GM18858 (cell line): ENCODE results near the gene CD300H.
"Not testable (repeated sequence)": the region's sequence is repeated elsewhere in the genome, so short reads cannot be mapped to it uniquely, and the experiment has no call there.

Source experiments
- ATAC-seq: cut with Tn5 transposase; IDR thresholded peaks from one replicate; pipeline ENCODE4 v1.9.1; 2021; ENCODE audit not compliant: unreplicated experiment

Gene CD300H

DNA sequence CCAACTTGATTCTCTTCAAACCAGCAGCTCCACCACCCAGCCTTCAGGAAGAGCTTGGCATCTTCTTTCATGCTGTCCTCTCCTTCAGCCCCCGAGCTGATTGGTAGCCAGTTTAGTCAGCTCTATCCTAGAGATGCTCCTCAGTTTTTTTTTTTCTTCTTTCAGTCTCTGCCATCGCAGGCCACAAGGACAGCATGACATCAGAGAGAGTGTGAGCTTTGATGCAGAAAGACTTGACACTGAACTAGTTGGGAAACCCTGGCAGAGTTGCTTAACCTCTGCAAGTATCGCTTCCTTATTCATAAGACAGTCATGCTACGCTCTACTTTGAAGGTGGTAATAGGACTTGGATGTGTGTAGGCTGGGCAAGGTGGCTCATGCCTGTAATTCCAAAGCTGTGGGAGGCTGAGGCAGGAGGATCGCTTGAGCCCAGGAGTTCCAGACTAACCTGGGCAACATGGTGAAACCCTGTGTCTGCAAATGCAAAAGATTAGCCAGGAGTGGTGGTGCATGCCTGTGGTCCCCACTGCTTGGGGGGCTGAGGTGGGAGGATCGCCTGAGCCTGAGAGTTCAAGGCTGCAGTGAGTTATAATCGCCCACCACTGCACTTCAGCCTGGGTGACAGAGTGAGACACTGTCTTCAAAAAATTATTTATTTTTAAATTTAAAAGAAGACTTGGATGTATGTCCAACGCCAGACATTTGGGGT, 38.7 kb downstream of the CD300H start:
- peak; percentile 92 for ATAC-seq

GRCh38 chr17:74527756-74528155, 39.6 kb downstream of the CD300H start:
- no peak for ATAC-seq

DNA sequence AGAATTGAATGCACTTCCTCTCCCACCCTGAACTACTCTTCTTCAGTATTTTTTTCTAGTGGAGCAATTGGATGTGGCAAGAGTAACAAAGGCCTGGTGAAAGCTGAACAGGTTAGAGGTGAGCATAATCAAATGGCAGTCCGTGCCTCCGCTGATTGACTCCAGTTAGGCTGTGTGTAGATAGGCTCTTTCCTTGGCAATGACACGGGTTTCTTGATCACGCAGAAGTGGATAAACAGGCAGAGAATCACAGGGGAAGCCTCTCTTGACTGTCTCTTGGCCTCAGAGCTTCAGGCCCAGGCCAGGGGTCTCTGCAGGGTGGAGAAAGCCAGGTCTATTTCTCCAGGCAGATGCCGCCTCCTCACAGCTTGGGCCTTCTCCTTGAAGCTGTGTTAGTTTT, 40.2 kb downstream of the CD300H start:
- ATAC-seq, result no peak

DNA sequence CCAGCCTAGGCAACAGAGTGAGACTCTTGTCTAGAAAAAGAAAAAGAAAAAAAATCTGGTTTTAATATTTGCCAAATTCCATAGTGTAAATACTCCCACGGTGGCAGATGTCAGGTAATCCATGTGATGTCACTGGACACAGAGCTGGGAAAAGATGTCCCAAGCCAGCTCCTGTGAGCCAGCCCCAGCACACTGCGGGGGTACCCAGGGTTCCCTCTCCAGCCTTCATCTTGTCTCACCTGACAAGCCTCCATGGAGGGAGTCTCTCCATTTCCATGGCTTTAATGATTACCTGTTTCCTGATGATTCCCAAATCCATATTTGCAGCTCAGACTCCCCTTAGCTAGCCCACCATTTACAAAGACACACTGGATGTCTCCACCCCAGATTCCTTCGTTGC, 40.6 kb downstream of the CD300H start:
- ATAC-seq, result no peak

GRCh38 chr17:74525781-74526288, 41.5 kb downstream of the CD300H start:
- ATAC-seq, result no peak

GRCh38 chr17:74525465-74525725, 41.9 kb downstream of the CD300H start:
- no peak for ATAC-seq

GRCh38 chr17:74524653-74525464, 42.5 kb downstream of the CD300H start:
- no peak for ATAC-seq

- ATAC-seq, result no peak
Observed at GRCh38 chr17:74523308-74523707, 44.0 kb downstream of the CD300H start.

- no peak for ATAC-seq
Observed at GRCh38 chr17:74522381-74523105, 44.8 kb downstream of the CD300H start.

DNA sequence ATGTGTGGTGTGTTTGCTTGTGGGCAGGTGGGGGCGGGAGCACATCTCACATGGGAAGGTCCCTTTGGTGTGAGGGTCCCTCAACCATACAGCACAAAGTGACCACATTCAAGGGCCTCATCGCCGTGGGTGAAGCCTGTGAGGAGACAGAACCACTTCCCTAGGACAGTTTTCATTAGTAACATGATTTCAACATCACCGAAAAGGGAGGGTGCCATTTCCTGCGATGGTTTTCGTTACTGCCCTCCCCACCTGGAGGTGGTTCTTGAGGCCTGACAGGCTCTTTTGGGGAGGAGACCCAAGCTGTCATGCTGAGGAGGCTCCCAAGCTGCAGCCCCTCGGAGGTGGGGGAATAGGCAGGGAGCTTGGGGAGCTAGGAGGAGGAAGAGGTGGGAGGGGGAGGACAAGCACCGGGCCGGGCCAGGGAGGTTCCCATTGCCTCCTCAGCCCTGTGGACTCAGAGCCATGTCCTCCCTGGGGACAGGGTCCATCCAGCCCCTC, 45.6 kb downstream of the CD300H start:
- ATAC-seq, result no peak

GRCh38 chr17:74520790-74521480, 46.4 kb downstream of the CD300H start:
- no peak for ATAC-seq

- ATAC-seq, result no peak
Observed at GRCh38 chr17:74520016-74520434, 47.3 kb downstream of the CD300H start.

DNA sequence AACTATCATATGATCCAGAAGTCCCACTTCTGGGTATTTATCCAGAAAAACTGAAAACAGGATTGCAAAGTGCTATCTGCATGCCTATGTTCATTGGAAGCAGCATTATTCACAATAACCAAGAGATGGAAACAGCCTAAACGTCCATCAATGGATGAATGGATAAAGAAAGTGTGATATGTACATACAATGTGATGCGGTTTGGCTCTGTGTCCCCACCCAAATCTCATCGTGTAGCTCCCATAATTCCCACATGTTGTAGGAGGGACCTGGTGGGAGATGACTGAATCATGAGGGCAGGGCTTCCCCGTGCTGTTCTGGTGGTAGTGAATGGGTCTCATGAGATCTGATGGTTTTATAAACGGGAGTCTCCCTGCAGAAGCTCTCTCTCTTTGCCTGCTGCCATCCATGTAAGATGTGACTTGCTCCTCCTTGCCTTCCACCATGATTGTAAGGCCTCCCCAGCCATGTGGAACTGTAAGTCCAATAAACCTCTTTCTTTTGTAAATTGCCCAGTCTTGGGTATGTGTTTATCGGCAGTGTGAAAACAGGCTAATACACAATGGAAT, 48.8 kb downstream of the CD300H start:
- not testable (repeated sequence) for ATAC-seq

GRCh38 chr17:74516561-74517328, 50.6 kb downstream of the CD300H start:
- no peak for ATAC-seq

GRCh38 chr17:74515941-74516340, 51.4 kb downstream of the CD300H start:
- no peak for ATAC-seq

DNA sequence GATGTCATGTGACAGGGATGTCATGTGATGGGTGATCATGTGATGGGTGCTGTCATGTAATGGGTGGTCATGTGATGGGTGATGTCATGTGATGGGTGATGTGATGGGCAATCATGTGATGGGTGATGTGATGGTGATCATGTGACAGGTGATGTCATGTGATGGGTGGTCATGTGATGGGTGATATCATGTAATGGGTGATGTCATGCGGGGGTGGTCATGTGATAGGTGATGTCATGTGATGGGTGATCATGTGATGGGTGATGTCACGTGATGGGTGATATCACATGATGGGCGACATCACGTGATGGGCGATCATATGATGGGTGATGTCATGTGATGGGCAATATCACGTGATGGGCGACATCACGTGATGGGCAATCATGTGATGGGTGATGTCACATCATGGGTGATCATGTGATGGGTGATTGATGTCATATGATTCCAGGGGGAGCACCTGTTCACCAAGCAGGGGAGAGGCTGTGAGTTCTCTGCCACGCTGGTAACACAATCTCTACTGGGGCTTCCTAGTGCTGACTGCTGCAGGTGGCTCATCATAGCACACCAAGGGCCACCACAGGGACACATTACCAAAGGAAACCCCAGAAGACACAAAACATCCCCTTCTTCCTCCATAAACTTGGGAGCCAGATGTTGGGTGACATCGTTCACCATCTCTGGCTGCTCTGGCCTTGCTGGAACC, 52.5 kb downstream of the CD300H start:
- ATAC-seq, result no peak

- ATAC-seq, result no peak
Observed at GRCh38 chr17:74513987-74514631, 53.2 kb downstream of the CD300H start.

DNA sequence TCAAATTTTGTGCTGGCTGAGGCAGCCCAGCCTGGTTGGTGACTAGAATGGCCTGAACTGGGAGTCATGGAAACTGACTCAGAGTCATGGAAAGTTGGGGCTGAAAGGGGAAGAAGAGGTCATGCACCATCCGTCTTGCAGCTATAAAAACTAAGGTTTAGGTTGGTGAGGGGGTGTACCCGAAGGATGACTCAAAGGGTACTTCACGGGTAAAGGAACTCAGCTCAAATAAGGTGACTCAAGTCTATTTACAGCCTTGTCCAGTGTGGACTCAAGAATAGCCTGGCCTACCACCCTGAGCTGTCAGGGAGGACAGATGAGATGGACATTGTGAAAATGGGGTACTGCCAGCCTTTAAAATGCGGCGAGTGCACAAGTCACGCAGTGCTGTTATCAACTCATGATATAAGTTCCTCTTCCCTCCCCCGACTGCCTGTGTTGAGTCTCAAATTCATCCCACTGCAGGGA, 54.7 kb downstream of the CD300H start:
- peak; percentile 52 for ATAC-seq

DNA sequence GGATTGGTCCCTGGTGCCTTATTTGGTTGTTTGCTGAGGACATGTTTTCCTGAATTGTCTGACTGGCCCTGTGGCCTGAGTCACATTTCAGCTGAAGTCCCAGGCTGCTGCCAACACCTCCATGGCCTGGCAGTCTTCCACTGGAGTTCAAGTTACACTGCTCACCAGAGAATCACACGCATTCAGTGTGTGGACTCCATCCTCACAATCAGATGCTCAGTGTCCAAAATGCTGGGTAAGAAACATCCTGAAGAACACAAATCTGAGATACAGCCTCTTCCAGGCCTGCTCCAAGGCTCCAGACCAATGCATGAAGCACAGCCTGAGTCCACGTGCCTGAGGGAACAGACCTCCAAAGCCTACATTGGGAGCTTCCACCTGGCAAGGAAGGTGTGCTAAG, 55.3 kb downstream of the CD300H start:
- ATAC-seq, result no peak
